Neural cell (in vitro differentiated cells): ENCODE data around the gene OR52E2. TPM values are rescaled to one million over a fixed set of nuclear protein-coding genes. Genes with fewer than 3 reads are reported as not detected.

Experiments used
- H2AFZ ChIP-seq: fragments of 200-600, 300-800 bp; sonication (generic), shearing (Covaris generic); 2 replicates; pipeline ENCODE4 v1.6.0; 2014; ENCODE audit warnings: low read depth, mild to moderate bottlenecking, antibody characterized with exemption, low read length, moderate library complexity
- H3F3A ChIP-seq: fragments of 200-600 bp; shearing (Covaris generic); 2 replicates; pipeline ENCODE4 v1.6.1; 2016; ENCODE audit warnings: mild to moderate bottlenecking, moderate library complexity, mixed read lengths, antibody characterized with exemption, low read length; ENCODE audit not compliant: insufficient read depth, poor library complexity, severe bottlenecking
- H3K27ac ChIP-seq: fragments of 200-600, 300-800 bp; sonication (generic), shearing (Covaris generic); 2 replicates; pipeline ENCODE4 v1.5.1; 2014; ENCODE audit warnings: mild to moderate bottlenecking, low read length, moderate library complexity
- H3K27me3 ChIP-seq: fragments of 300-800, 200-600 bp; sonication (generic), shearing (Covaris generic); 2 replicates; pipeline ENCODE4 v1.6.0; 2014; ENCODE audit warnings: mild to moderate bottlenecking, low read depth, low read length, moderate library complexity; ENCODE audit not compliant: insufficient read depth
- H3K36me3 ChIP-seq: fragments of 300-800, 200-600 bp; sonication (generic), shearing (Covaris generic); 2 replicates; pipeline ENCODE4 v1.5.1; 2014; ENCODE audit warnings: mild to moderate bottlenecking, antibody characterized with exemption, low read length, moderate library complexity; ENCODE audit not compliant: insufficient read depth
- H3K4me2 ChIP-seq: fragments of 300-800, 200-600 bp; sonication (generic), shearing (Covaris generic); 2 replicates; pipeline ENCODE4 v1.6.0; 2014; ENCODE audit warnings: mild to moderate bottlenecking, low read length
- H3K4me3 ChIP-seq: fragments of 300-800, 200-600 bp; sonication (generic), shearing (Covaris generic); 2 replicates; pipeline ENCODE4 v1.5.1; 2014; ENCODE audit warnings: mild to moderate bottlenecking, low read length, moderate library complexity
- H3K79me2 ChIP-seq: fragments of 200-600 bp; shearing (Covaris generic); replicated peaks from 2 replicates; pipeline ENCODE4 v1.6.0; 2014; ENCODE audit warnings: mild to moderate bottlenecking, low read length, moderate library complexity; ENCODE audit not compliant: insufficient read depth
- H3K9ac ChIP-seq: fragments of 300-800, 200-600 bp; sonication (generic), shearing (Covaris generic); 2 replicates; pipeline ENCODE4 v1.6.1; 2016; ENCODE audit warnings: mild to moderate bottlenecking, low read length, mixed read lengths
- H3K9me2 ChIP-seq: fragments of 200-600 bp; shearing (Covaris generic); 2 replicates; pipeline ENCODE4 v1.6.1; 2016; ENCODE audit warnings: mild to moderate bottlenecking, low read length, mixed read lengths; ENCODE audit not compliant: insufficient read depth
- H3K9me3 ChIP-seq: fragments of 200-600, 300-800 bp; sonication (generic), shearing (Covaris generic); 2 replicates; pipeline ENCODE4 v1.6.1; 2016; ENCODE audit warnings: mild to moderate bottlenecking, mixed run types, low read length, moderate library complexity, mixed read lengths
- H4K20me1 ChIP-seq: fragments of 200-600 bp; shearing (Covaris generic); 2 replicates; pipeline ENCODE4 v1.6.1; 2016; ENCODE audit warnings: mild to moderate bottlenecking, mixed run types; ENCODE audit not compliant: insufficient read depth
- EP300 ChIP-seq: fragments of 450-650 bp; conservative IDR thresholded peaks from 2 replicates; pipeline ENCODE4 v1.6.1; 2014; ENCODE audit warnings: antibody characterized with exemption, mild to moderate bottlenecking, moderate library complexity; ENCODE audit not compliant: poor library complexity, severe bottlenecking
- EZH2 ChIP-seq: fragments of 200-600, 300-800 bp; shearing (Covaris generic), sonication (generic); IDR thresholded peaks from 2 replicates; pipeline ENCODE4 v1.6.1; 2014; ENCODE audit warnings: antibody characterized with exemption, low read length, borderline replicate concordance, mild to moderate bottlenecking; ENCODE audit not compliant: insufficient read depth, poor library complexity, severe bottlenecking
- MXI1 ChIP-seq: fragments of 450-650 bp; conservative IDR thresholded peaks from 2 replicates; pipeline ENCODE4 v1.6.1; 2014; ENCODE audit warnings: antibody characterized with exemption, mild to moderate bottlenecking; ENCODE audit not compliant: poor library complexity, severe bottlenecking
- POLR2AphosphoS5 ChIP-seq: IDR thresholded peaks from 2 replicates; pipeline ENCODE4 v1.6.1; 2012
- RAD21 ChIP-seq: fragments of 450-650 bp; conservative IDR thresholded peaks from 2 replicates; pipeline ENCODE4 v1.6.1; 2014; ENCODE audit warnings: antibody characterized with exemption, mild to moderate bottlenecking, moderate library complexity
- SMC3 ChIP-seq: fragments of 450-650 bp; conservative IDR thresholded peaks from 2 replicates; pipeline ENCODE4 v1.6.1; 2014; ENCODE audit warnings: antibody characterized with exemption, mild to moderate bottlenecking, moderate library complexity; ENCODE audit not compliant: poor library complexity
- TAF1 ChIP-seq: IDR thresholded peaks from 2 replicates; pipeline ENCODE4 v1.6.1; 2012; ENCODE audit warnings: low read depth
- polyA plus RNA-seq: library from polyadenylated mRNA; depleted of rRNA; stranded (reverse); fragments of >200 nt; gene quantifications from 2 replicates; pipeline ENCODE4 v1.2.3, GENCODE V29; 2014
- TF ChIP-seq, protein P1 (sequence below): IDR thresholded peaks from 2 replicates; pipeline ENCODE4 v1.6.1; 2012; ENCODE audit warnings: borderline replicate concordance
- TF ChIP-seq, protein P2 (sequence below): fragments of 450-650 bp; IDR thresholded peaks from 2 replicates; pipeline ENCODE4 v1.5.1; 2014; ENCODE audit warnings: antibody characterized with exemption, mild to moderate bottlenecking, moderate library complexity; ENCODE audit not compliant: poor library complexity, severe bottlenecking

The OR52E2 gene
- polyA plus RNA-seq, 1 donor from 2014 or later = not detected

DNA sequence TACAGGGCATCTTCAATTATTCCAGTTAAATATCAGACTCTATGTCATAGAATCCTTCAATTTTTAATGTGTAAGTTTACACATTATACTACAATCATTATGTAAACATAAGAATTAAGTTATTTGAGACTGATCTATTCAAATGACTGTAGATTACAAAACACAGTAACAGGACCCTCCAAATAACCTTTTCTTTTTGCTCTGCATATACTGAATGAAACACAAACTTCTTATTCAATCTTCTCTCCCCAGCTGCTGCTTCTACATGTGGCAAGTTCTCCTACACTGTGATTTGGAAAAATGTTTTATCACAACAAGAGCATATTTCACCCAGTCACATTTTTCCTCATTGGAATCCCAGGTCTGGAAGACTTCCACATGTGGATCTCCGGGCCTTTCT, 13.2 kb downstream of the OR52E2 start, which contains the start of gene OR52J3:
Gene OR52J3 (plus strand): TSS at position 301 of the 400 bp plus-strand sequence. CDS start 0 bp downstream, at position 301.
- Histone ChIP-seq H3K9ac (no peak within 1 kb of the TSS), H3F3A (no peaks in the 10 kb centered on the region), H3K9me2 (no peaks in the 10 kb centered on the region), H3K27ac (no peak within 1 kb of the TSS), H3K9me3 (no peaks in the 10 kb centered on the region), H3K27me3 (no peaks in the 10 kb centered on the region), H3K4me2 (no peak within 1 kb of the TSS), H3K4me3 (no peak within 1 kb of the TSS), H2AFZ (no peak within 1 kb of the TSS), H3K36me3 (no peaks in the 10 kb centered on the region), H3K79me2 (no peaks in the 10 kb centered on the region), H4K20me1 (no peaks in the 10 kb centered on the region)
- TF ChIP-seq RAD21 (no peak), TAF1 (no peak), MXI1 (no peak), EP300 (no peak), SMC3 (no peak), POLR2AphosphoS5 (no peak), EZH2 (no peak)
- TF ChIP-seq, protein P1, sequence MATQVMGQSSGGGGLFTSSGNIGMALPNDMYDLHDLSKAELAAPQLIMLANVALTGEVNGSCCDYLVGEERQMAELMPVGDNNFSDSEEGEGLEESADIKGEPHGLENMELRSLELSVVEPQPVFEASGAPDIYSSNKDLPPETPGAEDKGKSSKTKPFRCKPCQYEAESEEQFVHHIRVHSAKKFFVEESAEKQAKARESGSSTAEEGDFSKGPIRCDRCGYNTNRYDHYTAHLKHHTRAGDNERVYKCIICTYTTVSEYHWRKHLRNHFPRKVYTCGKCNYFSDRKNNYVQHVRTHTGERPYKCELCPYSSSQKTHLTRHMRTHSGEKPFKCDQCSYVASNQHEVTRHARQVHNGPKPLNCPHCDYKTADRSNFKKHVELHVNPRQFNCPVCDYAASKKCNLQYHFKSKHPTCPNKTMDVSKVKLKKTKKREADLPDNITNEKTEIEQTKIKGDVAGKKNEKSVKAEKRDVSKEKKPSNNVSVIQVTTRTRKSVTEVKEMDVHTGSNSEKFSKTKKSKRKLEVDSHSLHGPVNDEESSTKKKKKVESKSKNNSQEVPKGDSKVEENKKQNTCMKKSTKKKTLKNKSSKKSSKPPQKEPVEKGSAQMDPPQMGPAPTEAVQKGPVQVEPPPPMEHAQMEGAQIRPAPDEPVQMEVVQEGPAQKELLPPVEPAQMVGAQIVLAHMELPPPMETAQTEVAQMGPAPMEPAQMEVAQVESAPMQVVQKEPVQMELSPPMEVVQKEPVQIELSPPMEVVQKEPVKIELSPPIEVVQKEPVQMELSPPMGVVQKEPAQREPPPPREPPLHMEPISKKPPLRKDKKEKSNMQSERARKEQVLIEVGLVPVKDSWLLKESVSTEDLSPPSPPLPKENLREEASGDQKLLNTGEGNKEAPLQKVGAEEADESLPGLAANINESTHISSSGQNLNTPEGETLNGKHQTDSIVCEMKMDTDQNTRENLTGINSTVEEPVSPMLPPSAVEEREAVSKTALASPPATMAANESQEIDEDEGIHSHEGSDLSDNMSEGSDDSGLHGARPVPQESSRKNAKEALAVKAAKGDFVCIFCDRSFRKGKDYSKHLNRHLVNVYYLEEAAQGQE = no peak
- TF ChIP-seq, protein P2, sequence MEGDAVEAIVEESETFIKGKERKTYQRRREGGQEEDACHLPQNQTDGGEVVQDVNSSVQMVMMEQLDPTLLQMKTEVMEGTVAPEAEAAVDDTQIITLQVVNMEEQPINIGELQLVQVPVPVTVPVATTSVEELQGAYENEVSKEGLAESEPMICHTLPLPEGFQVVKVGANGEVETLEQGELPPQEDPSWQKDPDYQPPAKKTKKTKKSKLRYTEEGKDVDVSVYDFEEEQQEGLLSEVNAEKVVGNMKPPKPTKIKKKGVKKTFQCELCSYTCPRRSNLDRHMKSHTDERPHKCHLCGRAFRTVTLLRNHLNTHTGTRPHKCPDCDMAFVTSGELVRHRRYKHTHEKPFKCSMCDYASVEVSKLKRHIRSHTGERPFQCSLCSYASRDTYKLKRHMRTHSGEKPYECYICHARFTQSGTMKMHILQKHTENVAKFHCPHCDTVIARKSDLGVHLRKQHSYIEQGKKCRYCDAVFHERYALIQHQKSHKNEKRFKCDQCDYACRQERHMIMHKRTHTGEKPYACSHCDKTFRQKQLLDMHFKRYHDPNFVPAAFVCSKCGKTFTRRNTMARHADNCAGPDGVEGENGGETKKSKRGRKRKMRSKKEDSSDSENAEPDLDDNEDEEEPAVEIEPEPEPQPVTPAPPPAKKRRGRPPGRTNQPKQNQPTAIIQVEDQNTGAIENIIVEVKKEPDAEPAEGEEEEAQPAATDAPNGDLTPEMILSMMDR = no peak

DNA sequence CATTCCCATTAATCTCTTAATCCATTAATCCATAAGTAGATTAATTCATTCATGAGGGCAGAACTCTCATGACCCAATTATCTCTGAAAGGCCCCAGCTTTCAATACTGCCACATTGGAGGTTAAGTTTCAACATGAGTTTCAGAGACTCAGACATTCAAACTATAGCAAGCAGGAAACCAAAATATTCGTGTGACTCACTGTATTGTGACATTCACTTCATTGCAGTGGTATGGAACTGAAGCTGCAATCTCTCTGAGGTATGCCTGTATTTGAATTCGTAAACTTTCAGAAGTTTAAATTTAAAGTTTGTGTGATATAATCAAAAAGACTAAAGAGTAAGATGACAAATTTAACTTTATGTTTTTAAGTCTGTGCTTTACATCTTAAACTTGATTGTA, 16.0 kb downstream of the OR52E2 start:
- Histone ChIP-seq H2AFZ (no peak overlapping the region), H3K9me3 (no peaks in the 10 kb centered on the region), H3K27ac (no peak overlapping the region), H3K4me2 (no peak overlapping the region), H3K4me3 (no peak overlapping the region), H4K20me1 (no peaks in the 10 kb centered on the region), H3K36me3 (no peaks in the 10 kb centered on the region), H3K79me2 (no peaks in the 10 kb centered on the region), H3F3A (no peaks in the 10 kb centered on the region), H3K9ac (no peak overlapping the region), H3K9me2 (no peaks in the 10 kb centered on the region), H3K27me3 (no peaks in the 10 kb centered on the region)
- TF ChIP-seq, protein P1 = no peak
- TF ChIP-seq MXI1 (no peak), EZH2 (no peak), EP300 (no peak), SMC3 (no peak)
- TF ChIP-seq, protein P2 = no peak
